ENCODE results near the gene KIF1B.
A peak's percentile ranks its signal among the peaks of the same experiment; 100 is the strongest.
"Not testable (repeated sequence)": the region's sequence is repeated elsewhere in the genome, so short reads cannot be mapped to it uniquely, and the experiment has no call there.

Gene KIF1B

GRCh38 chr1:10374442-10374860 is 164.1 kb downstream of the KIF1B start:
- Histone ChIP-seq H3K4me1 (ENCODE audit: control insufficient read depth in 2 of 2, insufficient read depth in 1 of 2, low read depth in 1 of 2, low read length in 2 of 2) (peaks cover 0 to 14% of the 10 kb centered on the region in 2 donors), H4K91ac (ENCODE audit: low read depth, low read length, poor library complexity) (no peak overlapping the region), H3K14ac (ENCODE audit: low read length) (no peak overlapping the region), H3K27ac (replicated peaks; ENCODE audit: low read length) (no peak overlapping the region), H3K4me3 (ENCODE audit: low read length in 2 of 2) (no peak overlapping the region), H3K36me3 (replicated peaks in 1 of 2; ENCODE audit: control insufficient read depth in 2 of 2, insufficient read depth in 2 of 2, low read length in 2 of 2) (peaks cover 35 to 88% of the 10 kb centered on the region in 2 donors), H2BK12ac (ENCODE audit: low read length) (no peak overlapping the region), H3K27me3 (ENCODE audit: control insufficient read depth in 3 of 3, insufficient read depth in 3 of 3, low read depth in 1 of 3, low read length in 3 of 3) (no peaks in the 10 kb centered on the region), H2BK15ac (ENCODE audit: low read length) (no peak overlapping the region), H3K4ac (ENCODE audit: low read length) (no peak overlapping the region), H3K18ac (ENCODE audit: low read length) (no peak overlapping the region), H2AFZ (ENCODE audit: low read length) (no peak overlapping the region), H2BK120ac (ENCODE audit: low read depth, low read length) (no peak overlapping the region), H3K79me1 (ENCODE audit: low read depth, low read length) (peaks cover 1% of the 10 kb centered on the region), H3K9me3 (replicated peaks in 1 of 2; ENCODE audit: control insufficient read depth in 2 of 2, insufficient read depth in 1 of 2, low read depth in 1 of 2, low read length in 2 of 2) (no peaks in the 10 kb centered on the region), H3K4me2 (ENCODE audit: insufficient read depth, low read length, poor library complexity, severe bottlenecking) (no peak overlapping the region), H2BK5ac (ENCODE audit: low read length) (no peak overlapping the region), H2AK5ac (ENCODE audit: low read depth, low read length) (no peak overlapping the region), H4K8ac (ENCODE audit: low read depth, low read length) (no peak overlapping the region), H3K23ac (ENCODE audit: low read depth, low read length, poor library complexity) (no peak overlapping the region), H3K9ac (ENCODE audit: low read depth, low read length, poor library complexity) (no peak overlapping the region)
- no CpG with 5 or more reads among the region's 8 CpGs for WGBS, 2 donors (ENCODE audit: extremely low coverage in 2 of 2, insufficient read length in 2 of 2, insufficient replicate concordance in 1 of 2)
- DNase-seq (ENCODE audit: low spot score) = no peak

GRCh38 chr1:10377365-10378029 is 167.1 kb downstream of the KIF1B start:
- H3K36me3 ChIP-seq (replicated peaks in 1 of 2; ENCODE audit: control insufficient read depth in 2 of 2, insufficient read depth in 2 of 2, low read length in 2 of 2) = peaks cover 29 to 89% of the 10 kb centered on the region in 2 donors
- H3K14ac ChIP-seq (ENCODE audit: low read length); H3K27ac ChIP-seq (replicated peaks; ENCODE audit: low read length): not testable (repeated sequence)

GRCh38 chr1:10378081-10378841 is 167.9 kb downstream of the KIF1B start:
- H3K4ac ChIP-seq (ENCODE audit: low read length) = no peak overlapping the region
- no peak overlapping the region for H3K4me2 ChIP-seq (ENCODE audit: insufficient read depth, low read length, poor library complexity, severe bottlenecking)
- H3K27me3 ChIP-seq (ENCODE audit: control insufficient read depth in 3 of 3, insufficient read depth in 3 of 3, low read depth in 1 of 3, low read length in 3 of 3) = no peaks in the 10 kb centered on the region
- H4K8ac ChIP-seq (ENCODE audit: low read depth, low read length) = no peak overlapping the region
- H2AK5ac ChIP-seq (ENCODE audit: low read depth, low read length) = no peak overlapping the region
- no peak overlapping the region for H2BK12ac ChIP-seq (ENCODE audit: low read length)
- H3K4me1 ChIP-seq (ENCODE audit: control insufficient read depth in 2 of 2, insufficient read depth in 1 of 2, low read depth in 1 of 2, low read length in 2 of 2) = peaks cover 0 to 14% of the 10 kb centered on the region in 2 donors
- H3K18ac ChIP-seq (ENCODE audit: low read length) = no peak overlapping the region
- H3K9me3 ChIP-seq (replicated peaks in 1 of 2; ENCODE audit: control insufficient read depth in 2 of 2, insufficient read depth in 1 of 2, low read depth in 1 of 2, low read length in 2 of 2) = no peaks in the 10 kb centered on the region
- H3K36me3 ChIP-seq (replicated peaks in 1 of 2; ENCODE audit: control insufficient read depth in 2 of 2, insufficient read depth in 2 of 2, low read length in 2 of 2) = peaks cover 29 to 96% of the 10 kb centered on the region in 2 donors
- no CpG with 5 or more reads among the region's 15 CpGs for WGBS, 2 donors (ENCODE audit: extremely low coverage in 2 of 2, insufficient read length in 2 of 2, insufficient replicate concordance in 1 of 2)
- no peak overlapping the region for H2BK5ac ChIP-seq (ENCODE audit: low read length)
- no peak overlapping the region for H3K14ac ChIP-seq (ENCODE audit: low read length)
- no peak overlapping the region for H2BK120ac ChIP-seq (ENCODE audit: low read depth, low read length)
- no peak overlapping the region for H3K23ac ChIP-seq (ENCODE audit: low read depth, low read length, poor library complexity)
- H4K91ac ChIP-seq (ENCODE audit: low read depth, low read length, poor library complexity) = no peak overlapping the region
- H3K4me3 ChIP-seq (ENCODE audit: low read length in 2 of 2) = no peak overlapping the region
- no peak for DNase-seq (ENCODE audit: low spot score)
- no peak overlapping the region for H2AFZ ChIP-seq (ENCODE audit: low read length)
- H2BK15ac ChIP-seq (ENCODE audit: low read length) = no peak overlapping the region
- peaks cover 3% of the 10 kb centered on the region for H3K79me1 ChIP-seq (ENCODE audit: low read depth, low read length)
- H3K27ac ChIP-seq (replicated peaks; ENCODE audit: low read length) = no peak overlapping the region
- no peak overlapping the region for H3K9ac ChIP-seq (ENCODE audit: low read depth, low read length, poor library complexity)

More at GRCh38 chr1:10377365-10378029, 167.1 kb downstream of the KIF1B start:
- H3K23ac ChIP-seq (ENCODE audit: low read depth, low read length, poor library complexity); H3K4ac ChIP-seq (ENCODE audit: low read length); H3K9ac ChIP-seq (ENCODE audit: low read depth, low read length, poor library complexity); H2BK12ac ChIP-seq (ENCODE audit: low read length); H2BK120ac ChIP-seq (ENCODE audit: low read depth, low read length); H2BK5ac ChIP-seq (ENCODE audit: low read length); H2AK5ac ChIP-seq (ENCODE audit: low read depth, low read length); H3K79me1 ChIP-seq (ENCODE audit: low read depth, low read length); H3K27me3 ChIP-seq (ENCODE audit: control insufficient read depth in 3 of 3, insufficient read depth in 3 of 3, low read depth in 1 of 3, low read length in 3 of 3); H3K4me3 ChIP-seq (ENCODE audit: low read length in 2 of 2); H3K9me3 ChIP-seq (replicated peaks in 1 of 2; ENCODE audit: control insufficient read depth in 2 of 2, insufficient read depth in 1 of 2, low read depth in 1 of 2, low read length in 2 of 2); H4K91ac ChIP-seq (ENCODE audit: low read depth, low read length, poor library complexity); H4K8ac ChIP-seq (ENCODE audit: low read depth, low read length); H3K4me2 ChIP-seq (ENCODE audit: insufficient read depth, low read length, poor library complexity, severe bottlenecking); H3K18ac ChIP-seq (ENCODE audit: low read length); H2AFZ ChIP-seq (ENCODE audit: low read length); H2BK15ac ChIP-seq (ENCODE audit: low read length): not testable (repeated sequence)
- peak; percentile 37 for DNase-seq (ENCODE audit: low spot score)
- WGBS, 2 donors (ENCODE audit: extremely low coverage in 2 of 2, insufficient read length in 2 of 2, insufficient replicate concordance in 1 of 2) = no CpG with 5 or more reads among the region's 14 CpGs
- peaks cover 0 to 14% of the 10 kb centered on the region in 2 donors for H3K4me1 ChIP-seq (ENCODE audit: control insufficient read depth in 2 of 2, insufficient read depth in 1 of 2, low read depth in 1 of 2, low read length in 2 of 2)

- Histone ChIP-seq H3K9ac (ENCODE audit: low read depth, low read length, poor library complexity) (no peak overlapping the region), H3K79me1 (ENCODE audit: low read depth, low read length) (peaks cover 3% of the 10 kb centered on the region), H3K4me3 (ENCODE audit: low read length in 2 of 2) (no peak overlapping the region), H3K36me3 (replicated peaks in 1 of 2; ENCODE audit: control insufficient read depth in 2 of 2, insufficient read depth in 2 of 2, low read length in 2 of 2) (peaks cover 29 to 96% of the 10 kb centered on the region in 2 donors), H3K9me3 (replicated peaks in 1 of 2; ENCODE audit: control insufficient read depth in 2 of 2, insufficient read depth in 1 of 2, low read depth in 1 of 2, low read length in 2 of 2) (no peaks in the 10 kb centered on the region), H3K14ac (ENCODE audit: low read length) (peak overlapping the region; percentile 77), H3K4ac (ENCODE audit: low read length) (no peak overlapping the region), H3K18ac (ENCODE audit: low read length) (peak overlapping the region; percentile 32), H2BK5ac (ENCODE audit: low read length) (no peak overlapping the region), H2BK12ac (ENCODE audit: low read length) (no peak overlapping the region), H3K27me3 (ENCODE audit: control insufficient read depth in 3 of 3, insufficient read depth in 3 of 3, low read depth in 1 of 3, low read length in 3 of 3) (no peaks in the 10 kb centered on the region), H3K4me2 (ENCODE audit: insufficient read depth, low read length, poor library complexity, severe bottlenecking) (no peak overlapping the region), H2BK120ac (ENCODE audit: low read depth, low read length) (no peak overlapping the region), H2AK5ac (ENCODE audit: low read depth, low read length) (no peak overlapping the region), H3K4me1 (ENCODE audit: control insufficient read depth in 2 of 2, insufficient read depth in 1 of 2, low read depth in 1 of 2, low read length in 2 of 2) (peaks cover 0 to 11% of the 10 kb centered on the region in 2 donors), H3K23ac (ENCODE audit: low read depth, low read length, poor library complexity) (no peak overlapping the region), H3K27ac (replicated peaks; ENCODE audit: low read length) (no peak overlapping the region), H2AFZ (ENCODE audit: low read length) (no peak overlapping the region), H2BK15ac (ENCODE audit: low read length) (no peak overlapping the region), H4K8ac (ENCODE audit: low read depth, low read length) (no peak overlapping the region), H4K91ac (ENCODE audit: low read depth, low read length, poor library complexity) (no peak overlapping the region)
- WGBS, 2 donors (ENCODE audit: extremely low coverage in 2 of 2, insufficient read length in 2 of 2, insufficient replicate concordance in 1 of 2) = no CpG with 5 or more reads among the region's 10 CpGs
- DNase-seq (ENCODE audit: low spot score) = no peak
These were observed 168.8 kb downstream of the KIF1B start for GRCh38 chr1:10379101-10379620.

Data from neuronal stem cell (in vitro differentiated cells).